Esophagus muscularis mucosa (tissue), 4 donors: ENCODE measurements around the gene CPNE6. TPM values are rescaled to one million over a fixed set of nuclear protein-coding genes. Genes with fewer than 3 reads are reported as not detected.

Experiments
- DNase-seq: peaks from one replicate; pipeline ENCODE4 v3.0.0-alpha.2; 2017; ENCODE audit errors: extremely low spot score
- H3K27ac ChIP-seq, 4 donors: fragments of 200-600 bp; sonication (generic); replicated peaks in 1 of 4; 1 replicate in 3 of 4; 2 replicates in 1 of 4; pipeline ENCODE4 v1.5.1; 2016 to 2019; ENCODE audit warnings: mild to moderate bottlenecking in 1 of 4
- H3K27me3 ChIP-seq, 4 donors: fragments of 200-600 bp; sonication (generic); one replicate each; pipeline versions ENCODE4 v1.5.1 to v1.6.0; 2016 to 2019
- H3K36me3 ChIP-seq, 4 donors: fragments of 200-600 bp; sonication (generic); one replicate each; pipeline ENCODE4 v1.5.1; 2016 to 2019
- H3K4me1 ChIP-seq, 4 donors: fragments of 200-600 bp; sonication (generic); one replicate each; pipeline ENCODE4 v1.5.1; 2016 to 2019
- H3K4me3 ChIP-seq, 4 donors: fragments of 200-600 bp; sonication (generic); 1 replicate in 2 of 4; 2 replicates in 2 of 4; pipeline ENCODE4 v1.5.1; 2016 to 2019; ENCODE audit warnings: mild to moderate bottlenecking in 4 of 4, moderate library complexity in 1 of 4
- H3K9me3 ChIP-seq, 4 donors: fragments of 200-600 bp; sonication (generic); 1 replicate in 3 of 4; 2 replicates in 1 of 4; pipeline ENCODE4 v1.5.1; 2016 to 2019
- CTCF ChIP-seq, 3 experiments: fragments of 200-600 bp in 2 of 3; fragments of 450-650 bp in 1 of 3; sonication (generic) in 2 of 3; IDR thresholded peaks; one replicate each; pipeline ENCODE4 v1.5.1; 2017 to 2019; ENCODE audit warnings: antibody characterized with exemption in 3 of 3, mild to moderate bottlenecking in 2 of 3, moderate library complexity in 1 of 3
- EP300 ChIP-seq: sonication (generic); formaldehyde crosslinking; IDR thresholded peaks from one replicate; pipeline ENCODE4 v1.6.1; 2017; ENCODE audit warnings: antibody characterized with exemption
- POLR2A ChIP-seq: fragments of 450-650 bp; IDR thresholded peaks from one replicate; pipeline ENCODE4 v1.6.1; 2017; ENCODE audit warnings: antibody characterized with exemption, moderate library complexity, mild to moderate bottlenecking, low read depth
- POLR2AphosphoS5 ChIP-seq, 2 donors: sonication (generic); formaldehyde crosslinking; IDR thresholded peaks; one replicate each; pipeline ENCODE4 v1.6.1; 2017; ENCODE audit warnings: antibody characterized with exemption in 2 of 2
- WGBS: methylation state at CpG from one replicate; pipeline ENCODE4 v1.1.5; 2018; 5-methylcytosine and 5-hydroxymethylcytosine counted together
- intact Hi-C: fragments of 100-400 bp; cut with DNase I; formaldehyde crosslinking; loops from one replicate; pipeline ENCODE4 v1.15.1; 2023
- total RNA-seq, 4 donors: library from RNA; depleted of rRNA; stranded (reverse); fragments of >200 nt; gene quantifications; one replicate each; pipeline versions ENCODE4 v1.1.0 to v1.2.1, GENCODE V29; 2016

The CPNE6 gene
- total RNA-seq, 4 donors from 2014 or later, result 0.26 to 0.34 (median 0.33) TPM; not detected in 1

- Histone ChIP-seq H3K27ac (peak overlapping the region; percentile 94 to 96 (median 95)), H3K9me3 (no peaks in the 10 kb centered on the region), H3K36me3 (peaks cover 2 to 5% (median 4%) of the 10 kb centered on the region in 4 donors), H3K27me3 (no peaks in the 10 kb centered on the region), H3K4me1 (peaks cover 20 to 29% (median 25%) of the 10 kb centered on the region in 4 donors), H3K4me3 (peak overlapping the region; percentile 92 to 98 (median 93))
- WGBS, result 84% methylated on average over 19 of the region's 19 CpGs
- intact Hi-C loops, result no loop called here
- no peak for TF ChIP-seq POLR2A
- TF ChIP-seq CTCF (IDR thresholded peaks at IDR 0.05), result no peak
- DNase-seq, result no peak
Observed at GRCh38 chr14:24093207-24093900, 22.0 kb downstream of the CPNE6 start.

GRCh38 chr14:24093901-24094840 lies 22.8 kb downstream of the CPNE6 start, which contains the start of gene PCK2:
PCK2 (plus strand) TSS chr14:24094311; CDS start chr14:24094406, 95 bp downstream.
- Histone ChIP-seq H3K4me3 (peak within 1 kb of the TSS; percentile 92 to 98 (median 93)), H3K27me3 (no peaks in the 10 kb centered on the region), H3K36me3 (peaks cover 5 to 13% (median 10%) of the 10 kb centered on the region in 4 donors), H3K4me1 (peaks cover 20 to 29% (median 25%) of the 10 kb centered on the region in 4 donors), H3K9me3 (no peaks in the 10 kb centered on the region), H3K27ac (peak within 1 kb of the TSS; percentile 94 to 96 (median 95))
- TF ChIP-seq CTCF (IDR thresholded peaks at IDR 0.05) (peak in 1 of 3 experiments; percentile 28), POLR2AphosphoS5 (IDR thresholded peaks at IDR 0.05) (peak; percentile 7 to 75), POLR2A (peak; percentile 37), EP300 (no peak)
- peak; percentile 98 for DNase-seq
- WGBS, result 1% methylated on average over 25 of the region's 68 CpGs
- intact Hi-C loops, result no loop called here

- peaks cover 20 to 29% (median 25%) of the 10 kb centered on the region in 4 donors for H3K4me1 ChIP-seq
- WGBS, result 15% methylated on average over 14 of the region's 14 CpGs
- no peak for DNase-seq
- intact Hi-C loops, result no loop called here
- H3K36me3 ChIP-seq, result peaks cover 5 to 20% (median 16%) of the 10 kb centered on the region in 4 donors
- H3K9me3 ChIP-seq, result no peaks in the 10 kb centered on the region
- no peaks in the 10 kb centered on the region for H3K27me3 ChIP-seq
- H3K27ac ChIP-seq, result peak overlapping the region; percentile 94 to 96 (median 95)
- TF ChIP-seq POLR2AphosphoS5 (IDR thresholded peaks at IDR 0.05) (no peak), POLR2A (no peak), EP300 (no peak), CTCF (IDR thresholded peaks at IDR 0.05) (no peak)
- peak overlapping the region; percentile 92 to 98 (median 93) for H3K4me3 ChIP-seq
Observed at GRCh38 chr14:24094841-24095270, 23.5 kb downstream of the CPNE6 start.

GRCh38 chr14:24095271-24096068 lies 24.1 kb downstream of the CPNE6 start:
- H3K9me3 ChIP-seq, result no peaks in the 10 kb centered on the region
- H3K27me3 ChIP-seq, result no peaks in the 10 kb centered on the region
- no peak for TF ChIP-seq POLR2A
- no peak for TF ChIP-seq EP300
- no peak for TF ChIP-seq CTCF (IDR thresholded peaks at IDR 0.05)
- peak in 1 of 2 donors; percentile 64 for TF ChIP-seq POLR2AphosphoS5 (IDR thresholded peaks at IDR 0.05)
- intact Hi-C loops, result no loop called here
- peaks cover 5 to 26% (median 18%) of the 10 kb centered on the region in 4 donors for H3K36me3 ChIP-seq
- 62% methylated on average over 10 of the region's 12 CpGs for WGBS
- H3K27ac ChIP-seq, result peak overlapping the region; percentile 94 to 96 (median 95)
- peak overlapping the region; percentile 92 to 98 (median 93) for H3K4me3 ChIP-seq
- H3K4me1 ChIP-seq, result peaks cover 20 to 29% (median 25%) of the 10 kb centered on the region in 4 donors
- DNase-seq, result no peak
